H9 (cell line): ENCODE results near the gene PDE7B. TPM values are rescaled to one million over a fixed set of nuclear protein-coding genes. Genes with fewer than 3 reads are reported as not detected.

ENCODE experiments used
- DNase-seq: peaks from one replicate; pipeline ENCODE4 v3.0.0-alpha.2; 2017
- H2AFZ ChIP-seq: one replicate; pipeline ENCODE4 v1.6.1; 2013; ENCODE audit warnings: mild to moderate bottlenecking, low read length, control low read depth, moderate library complexity
- H2AK5ac ChIP-seq: 2 replicates; pipeline ENCODE4 v1.6.1; 2013; ENCODE audit warnings: low read length, control low read depth, mixed read lengths; ENCODE audit not compliant: insufficient read length
- H2BK120ac ChIP-seq: one replicate; pipeline ENCODE4 v1.6.1; 2013; ENCODE audit warnings: low read depth, mild to moderate bottlenecking, low read length, control low read depth, inconsistent platforms; ENCODE audit not compliant: poor library complexity, severe bottlenecking
- H2BK12ac ChIP-seq: 2 replicates; pipeline ENCODE4 v1.6.1; 2013; ENCODE audit warnings: low read length, control low read depth, mixed read lengths, low read depth; ENCODE audit not compliant: insufficient read length
- H2BK15ac ChIP-seq: 2 replicates; pipeline ENCODE4 v1.6.1; 2013; ENCODE audit warnings: low read depth, low read length, control low read depth
- H2BK20ac ChIP-seq: one replicate; pipeline ENCODE4 v1.6.1; 2013; ENCODE audit warnings: low read depth, mild to moderate bottlenecking, low read length, control low read depth, inconsistent platforms; ENCODE audit not compliant: poor library complexity, severe bottlenecking
- H2BK5ac ChIP-seq: 2 replicates; pipeline ENCODE4 v1.6.1; 2013; ENCODE audit warnings: low read length, control low read depth, mixed read lengths; ENCODE audit not compliant: insufficient read length
- H3K14ac ChIP-seq: 2 replicates; pipeline ENCODE4 v1.6.1; 2013; ENCODE audit warnings: low read length, control low read depth; ENCODE audit not compliant: insufficient read depth
- H3K18ac ChIP-seq: 2 replicates; pipeline ENCODE4 v1.6.1; 2013; ENCODE audit warnings: low read depth, mild to moderate bottlenecking, mixed read lengths, low read length, control low read depth; ENCODE audit not compliant: insufficient read length
- H3K23ac ChIP-seq: 2 replicates; pipeline ENCODE4 v1.6.1; 2013; ENCODE audit warnings: low read length, control low read depth, mixed read lengths, low read depth; ENCODE audit not compliant: insufficient read length
- H3K23me2 ChIP-seq: 2 replicates; pipeline ENCODE4 v1.6.1; 2013; ENCODE audit warnings: low read depth, mild to moderate bottlenecking, mixed read lengths, low read length, control low read depth; ENCODE audit not compliant: insufficient read length, poor library complexity, severe bottlenecking
- H3K27ac ChIP-seq: 2 replicates; pipeline ENCODE4 v1.5.1; 2013; ENCODE audit warnings: low read length, control low read depth, mixed read lengths, low read depth; ENCODE audit not compliant: insufficient read length
- H3K27me3 ChIP-seq: 2 replicates; pipeline ENCODE4 v1.6.1; 2013; ENCODE audit warnings: low read length, control low read depth, inconsistent platforms; ENCODE audit not compliant: insufficient read depth
- H3K4ac ChIP-seq: 2 replicates; pipeline ENCODE4 v1.6.1; 2013; ENCODE audit warnings: low read depth, mild to moderate bottlenecking, control low read depth, inconsistent platforms, low read length, moderate library complexity
- H3K4me1 ChIP-seq: 2 replicates; pipeline ENCODE4 v1.6.1; 2013; ENCODE audit warnings: low read length, control low read depth, inconsistent platforms; ENCODE audit not compliant: insufficient read depth
- H3K4me2 ChIP-seq: 2 replicates; pipeline ENCODE4 v1.6.1; 2013; ENCODE audit warnings: low read length, control low read depth, mixed read lengths; ENCODE audit not compliant: insufficient read length, insufficient read depth
- H3K56ac ChIP-seq: 2 replicates; pipeline ENCODE4 v1.6.1; 2013; ENCODE audit warnings: low read depth, mild to moderate bottlenecking, mixed read lengths, low read length, control low read depth; ENCODE audit not compliant: insufficient read length
- H3K79me1 ChIP-seq: 2 replicates; pipeline ENCODE4 v1.6.1; 2013; ENCODE audit warnings: low read depth, mild to moderate bottlenecking, moderate library complexity, low read length, control low read depth, inconsistent platforms; ENCODE audit not compliant: insufficient read depth, poor library complexity, severe bottlenecking
- H3K79me2 ChIP-seq: 2 replicates; pipeline ENCODE4 v1.6.1; 2013; ENCODE audit warnings: low read length, control low read depth, inconsistent platforms; ENCODE audit not compliant: insufficient read depth
- H3K9ac ChIP-seq: 2 replicates; pipeline ENCODE4 v1.6.1; 2013; ENCODE audit warnings: low read length, control low read depth, mixed read lengths; ENCODE audit not compliant: insufficient read length; ENCODE audit errors: extremely low read depth
- H3K9me3 ChIP-seq: one replicate; pipeline ENCODE4 v1.6.1; 2013; ENCODE audit warnings: low read depth, low read length, inconsistent platforms; ENCODE audit not compliant: control insufficient read depth
- H3T11ph ChIP-seq: one replicate; pipeline ENCODE4 v1.6.1; 2013; ENCODE audit warnings: mild to moderate bottlenecking, low read length, control low read depth, inconsistent platforms
- H4K20me1 ChIP-seq: one replicate; pipeline ENCODE4 v1.6.1; 2013; ENCODE audit not compliant: control insufficient read depth, insufficient read length, insufficient read depth
- H4K5ac ChIP-seq: 2 replicates; pipeline ENCODE4 v1.6.1; 2013; ENCODE audit warnings: low read depth, mild to moderate bottlenecking, mixed read lengths, low read length, control low read depth; ENCODE audit not compliant: insufficient read length
- H4K8ac ChIP-seq: replicated peaks from 2 replicates; pipeline ENCODE4 v1.6.1; 2013; ENCODE audit warnings: low read length, control low read depth, mixed read lengths, low read depth; ENCODE audit not compliant: insufficient read length
- H4K91ac ChIP-seq: 2 replicates; pipeline ENCODE4 v1.6.1; 2013; ENCODE audit warnings: low read depth, mild to moderate bottlenecking, moderate library complexity, mixed read lengths, low read length, control low read depth; ENCODE audit not compliant: insufficient read length
- H3K27ac Mint-ChIP-seq, 3 experiments: 2 replicates in 2 of 3; 3 replicates in 1 of 3; pipeline ENCODE4 v1.8.0; 2020 to 2021; ENCODE audit warnings: mixed read lengths in 3 of 3, mild to moderate bottlenecking in 1 of 3, moderate library complexity in 1 of 3
- H3K27me3 Mint-ChIP-seq: 2 replicates; pipeline ENCODE4 v1.8.0; 2021; ENCODE audit warnings: low read depth, mild to moderate bottlenecking, moderate library complexity, mixed read lengths
- H3K36me3 Mint-ChIP-seq, 3 experiments: 2 replicates in 2 of 3; 3 replicates in 1 of 3; pipeline ENCODE4 v1.8.0; 2020 to 2021; ENCODE audit warnings: low read depth in 3 of 3, mixed read lengths in 3 of 3; ENCODE audit not compliant: insufficient read depth in 1 of 3
- H3K4me1 Mint-ChIP-seq, 2 experiments: 2 replicates each; pipeline ENCODE4 v1.8.0; 2020; ENCODE audit warnings: mixed read lengths in 2 of 2
- H3K4me3 Mint-ChIP-seq, 2 experiments: 2 replicates in 1 of 2; 3 replicates in 1 of 2; pipeline ENCODE4 v1.8.0; 2020 to 2021; ENCODE audit warnings: mild to moderate bottlenecking in 2 of 2, mixed read lengths in 2 of 2, moderate library complexity in 1 of 2
- H3K9me3 Mint-ChIP-seq, 2 experiments: 2 replicates in 1 of 2; 3 replicates in 1 of 2; pipeline ENCODE4 v1.8.0; 2020; ENCODE audit warnings: mild to moderate bottlenecking in 2 of 2, mixed read lengths in 2 of 2, moderate library complexity in 1 of 2
- CTCF ChIP-seq: fragments of 200-600 bp; sonication (generic); conservative IDR thresholded peaks from 3 replicates; pipeline ENCODE4 v1.8.0; 2021; ENCODE audit warnings: antibody characterized with exemption, mild to moderate bottlenecking
- WGBS: extraction: QIAGEN DNeasy Blood & Tissue Kit; methylation state at CpG from one replicate; pipeline ENCODE4 v1.1.7; 2013; ENCODE audit warnings: missing lambda C conversion rate, low lambda C conversion rate, mixed read lengths; ENCODE audit not compliant: insufficient read length; ENCODE audit errors: extremely low coverage; 5-methylcytosine and 5-hydroxymethylcytosine counted together
- total RNA-seq: library from RNA; stranded (reverse); gene quantifications from 2 replicates; pipeline ENCODE4 v1.2.1, GENCODE V29; 2021

PDE7B gene
- total RNA-seq, 1 experiment from 2014 or later = not detected

- Histone ChIP-seq H3K23ac (no peak overlapping the region), H2BK12ac (no peak overlapping the region), H3T11ph (no peak overlapping the region), H3K4ac (no peak overlapping the region), H2BK5ac (no peak overlapping the region), H3K4me2 (no peak overlapping the region), H2BK120ac (no peak overlapping the region), H3K4me1 (no peaks in the 10 kb centered on the region; the same call in 1 of the 2 replicates), H3K9me3 (no peaks in the 10 kb centered on the region), H3K18ac (no peak overlapping the region), H4K20me1 (no peaks in the 10 kb centered on the region), H3K79me2 (no peaks in the 10 kb centered on the region), H3K9ac (no peak overlapping the region), H4K8ac (no peak overlapping the region), H4K5ac (no peak overlapping the region), H2BK15ac (no peak overlapping the region), H2BK20ac (no peak overlapping the region), H4K91ac (no peak overlapping the region), H2AK5ac (no peak overlapping the region), H3K27me3 (no peaks in the 10 kb centered on the region), H3K79me1 (no peaks in the 10 kb centered on the region), H3K27ac (no peak overlapping the region), H2AFZ (no peak overlapping the region), H3K56ac (no peak overlapping the region), H3K14ac (no peak overlapping the region), H3K23me2 (no peaks in the 10 kb centered on the region)
- H3K36me3 Mint-ChIP-seq = no peaks in the 10 kb centered on the region
- peaks cover 0 to 5% of the 10 kb centered on the region in 2 experiments; a peak in 2 of 5 replicates for H3K9me3 Mint-ChIP-seq
- H3K4me1 Mint-ChIP-seq = no peaks in the 10 kb centered on the region
- H3K4me3 Mint-ChIP-seq = no peak overlapping the region
- no peak for DNase-seq
- WGBS = no CpG with 5 or more reads among the region's 7 CpGs
- no peaks in the 10 kb centered on the region for H3K27me3 Mint-ChIP-seq
- H3K27ac Mint-ChIP-seq = no peak overlapping the region
- TF ChIP-seq CTCF = no peak
Measured at GRCh38 chr6:135866445-135867123, 15.1 kb downstream of the PDE7B start.
